Femur (tissue), 1 donor: ENCODE data around the gene GPR150.

Experiments
- DNase-seq: peaks from one replicate; pipeline ENCODE4 v3.0.0-alpha.2; 2017

The GPR150 gene

GRCh38 chr5:95620030-95620869 is at the start of gene GPR150:
TSS of gene GPR150 (plus strand) at chr5:95620087. CDS start at chr5:95620276, 189 bp downstream.
- peak; percentile 68 for DNase-seq

- DNase-seq: no peak
Measured at GRCh38 chr5:95572016-95572415, 47.9 kb upstream of the GPR150 start.

- no peak for DNase-seq
Measured at GRCh38 chr5:95581576-95581975, 38.3 kb upstream of the GPR150 start.

- no peak for DNase-seq
Measured at GRCh38 chr5:95583992-95584391, 35.9 kb upstream of the GPR150 start.

GRCh38 chr5:95590880-95591279 is 29.0 kb upstream of the GPR150 start:
- DNase-seq: no peak

- no peak for DNase-seq
Measured at GRCh38 chr5:95591490-95591901, 28.4 kb upstream of the GPR150 start.

GRCh38 chr5:95595289-95595931 is 24.5 kb upstream of the GPR150 start:
- no peak for DNase-seq

- DNase-seq: no peak
Measured at GRCh38 chr5:95599252-95599651, 20.6 kb upstream of the GPR150 start.

- DNase-seq: no peak
Measured at GRCh38 chr5:95600557-95600956, 19.3 kb upstream of the GPR150 start.

- DNase-seq: no peak
Measured at GRCh38 chr5:95605786-95606185, 14.1 kb upstream of the GPR150 start.

- no peak for DNase-seq
Measured at GRCh38 chr5:95606419-95606818, 13.5 kb upstream of the GPR150 start.

GRCh38 chr5:95609711-95610110 is 10.2 kb upstream of the GPR150 start:
- DNase-seq: no peak

GRCh38 chr5:95610546-95610945 is 9.3 kb upstream of the GPR150 start:
- no peak for DNase-seq

- DNase-seq: no peak
Measured at GRCh38 chr5:95611396-95611795, 8.5 kb upstream of the GPR150 start.

- no peak for DNase-seq
Measured at GRCh38 chr5:95613514-95613913, 6.4 kb upstream of the GPR150 start.

- DNase-seq: no peak
Measured at GRCh38 chr5:95615164-95615467, 4.8 kb upstream of the GPR150 start.

- DNase-seq: no peak
Measured at GRCh38 chr5:95617057-95617456, 2.8 kb upstream of the GPR150 start.

- no peak for DNase-seq
Measured at GRCh38 chr5:95619096-95619495, 791 bp upstream of the GPR150 start.

GRCh38 chr5:95619514-95620029 is 315 bp upstream of the GPR150 start:
- DNase-seq: no peak

- peak; percentile 48 for DNase-seq
Measured at GRCh38 chr5:95620870-95621838, 1.3 kb downstream of the GPR150 start.

GRCh38 chr5:95621839-95622629 is 2.1 kb downstream of the GPR150 start:
- no peak for DNase-seq

- no peak for DNase-seq
Measured at GRCh38 chr5:95623706-95624105, 3.8 kb downstream of the GPR150 start.
